BLaER1 (cell line): Measurements from ENCODE around the gene OR52A5.
A peak's percentile ranks its signal among the peaks of the same experiment; 100 is the strongest.
"Not testable (repeated sequence)": the region's sequence is repeated elsewhere in the genome, so short reads cannot be mapped to it uniquely, and the experiment has no call there.

Source experiments
- H3K27ac ChIP-seq: shearing (Covaris generic); formaldehyde crosslinking; 2 replicates; pipeline ENCODE4 v1.8.1; 2022
- H3K27me3 ChIP-seq: shearing (Covaris generic); formaldehyde crosslinking; 2 replicates; pipeline ENCODE4 v1.8.1; 2022
- H3K36me3 ChIP-seq: shearing (Covaris generic); formaldehyde crosslinking; 2 replicates; pipeline ENCODE4 v1.8.1; 2022
- H3K4me1 ChIP-seq: shearing (Covaris generic); formaldehyde crosslinking; 2 replicates; pipeline ENCODE4 v1.8.1; 2022
- H3K4me2 ChIP-seq: shearing (Covaris generic); formaldehyde crosslinking; 2 replicates; pipeline ENCODE4 v1.8.1; 2022
- H3K4me3 ChIP-seq: shearing (Covaris generic); formaldehyde crosslinking; 2 replicates; pipeline ENCODE4 v1.8.1; 2022
- H3K9ac ChIP-seq: shearing (Covaris generic); formaldehyde crosslinking; 2 replicates; pipeline ENCODE4 v1.8.1; 2022
- H3K9me3 ChIP-seq: shearing (Covaris generic); formaldehyde crosslinking; 2 replicates; pipeline ENCODE4 v1.8.1; 2022
- H4K20me1 ChIP-seq: shearing (Covaris generic); formaldehyde crosslinking; 2 replicates; pipeline ENCODE4 v1.8.1; 2022
- Cebpa-rat ChIP-seq: shearing (Covaris generic); IDR thresholded peaks from 2 replicates; pipeline ENCODE4 v1.8.1; 2022

Gene OR52A5

DNA sequence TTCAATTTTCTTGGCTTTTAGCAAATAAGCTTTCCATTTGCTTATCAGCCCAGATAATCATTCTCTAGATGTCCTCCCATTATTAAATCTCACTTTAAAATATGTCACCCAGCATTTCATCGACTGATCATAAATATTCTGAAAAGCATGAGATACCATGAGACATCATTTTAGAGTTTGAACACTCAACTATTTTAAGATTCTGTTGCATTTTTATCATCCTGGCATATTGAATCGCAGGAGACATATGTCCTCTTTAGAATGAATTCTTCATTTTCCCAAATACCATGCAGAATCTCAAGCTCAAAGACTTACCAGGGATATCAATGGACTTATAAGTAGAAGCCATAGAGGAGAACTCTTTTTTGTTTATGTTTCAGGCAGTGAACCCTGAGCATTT lies at the start of gene OR52A5:
Gene OR52A5, minus strand, starts transcription at position 361 of the 400 bp plus-strand sequence. CDS start 5,714 bp downstream, outside the sequence.
- no peak within 1 kb of the TSS for H3K9ac ChIP-seq
- no peak for TF ChIP-seq Cebpa-rat
- H3K27ac ChIP-seq: no peak within 1 kb of the TSS
- H3K9me3 ChIP-seq: no peaks in the 10 kb centered on the region
- no peaks in the 10 kb centered on the region for H3K4me1 ChIP-seq
- no peaks in the 10 kb centered on the region for H3K27me3 ChIP-seq
- H3K36me3 ChIP-seq: no peaks in the 10 kb centered on the region
- no peaks in the 10 kb centered on the region for H4K20me1 ChIP-seq
- no peak within 1 kb of the TSS for H3K4me3 ChIP-seq
- H3K4me2 ChIP-seq: no peak within 1 kb of the TSS

DNA sequence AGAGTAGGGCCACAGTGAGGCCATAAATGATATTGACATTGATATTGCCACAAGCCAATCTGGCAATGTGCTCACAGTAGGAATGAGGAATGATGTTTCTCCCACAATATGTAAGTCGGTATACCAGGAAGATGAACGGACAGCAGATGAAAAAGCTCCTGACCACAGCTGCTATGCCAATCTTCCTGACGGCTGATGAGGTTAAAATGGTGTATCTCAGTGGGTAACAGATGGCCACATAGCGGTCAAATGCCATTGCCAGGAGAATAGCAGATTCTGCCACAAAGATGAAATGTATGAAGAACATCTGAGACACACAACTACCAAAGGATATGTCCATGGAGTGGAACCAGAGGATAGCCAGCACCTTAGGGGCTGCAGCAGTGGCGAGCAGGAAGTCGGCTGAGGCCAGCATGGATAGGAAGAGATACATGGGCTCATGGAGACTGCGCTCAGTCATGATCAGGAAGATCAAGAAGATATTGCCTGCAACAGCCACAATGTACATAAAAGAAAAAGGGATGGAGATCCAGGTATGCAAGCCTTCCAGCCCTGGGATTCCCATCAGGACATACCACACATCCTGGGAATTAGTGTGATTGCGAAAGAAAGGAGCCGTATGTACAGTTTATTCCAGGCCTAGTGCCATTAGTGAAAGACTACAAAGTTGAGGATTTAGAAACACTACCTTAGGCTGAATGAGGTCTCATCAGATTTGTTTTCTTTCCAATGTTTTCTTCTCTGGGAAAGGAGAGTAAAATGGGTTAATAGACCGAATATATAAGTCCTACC lies 40.1 kb upstream of the OR52A5 start:
- Histone ChIP-seq H3K27me3 (no peaks in the 10 kb centered on the region), H3K4me3 (no peak overlapping the region), H3K9me3 (no peaks in the 10 kb centered on the region), H4K20me1 (no peaks in the 10 kb centered on the region), H3K27ac (no peak overlapping the region), H3K36me3 (no peaks in the 10 kb centered on the region), H3K4me1 (no peaks in the 10 kb centered on the region), H3K9ac (no peak overlapping the region), H3K4me2 (no peak overlapping the region)
- TF ChIP-seq Cebpa-rat: 0 out of 2 replicates have a peak, but pooled peaks have one; percentile 22

DNA sequence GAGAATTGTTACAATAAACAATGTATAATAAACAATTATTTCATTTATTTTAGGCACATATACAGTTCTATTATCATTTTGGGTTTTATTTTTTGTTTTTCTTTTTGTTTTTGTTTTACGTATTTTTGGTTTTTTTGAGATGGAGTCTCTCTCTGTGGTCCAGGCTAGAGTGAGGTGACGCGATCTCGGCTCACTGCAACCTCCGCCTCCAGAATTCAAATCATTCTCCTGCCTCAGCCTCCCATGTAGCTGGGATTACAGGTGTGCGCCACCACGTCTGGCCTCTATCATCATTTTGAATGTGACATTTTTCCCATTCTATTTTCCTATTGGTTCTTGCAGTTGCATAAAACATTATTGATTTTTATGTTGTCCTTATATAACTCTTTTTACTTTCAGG lies 36.8 kb upstream of the OR52A5 start:
- no peak overlapping the region for H3K4me2 ChIP-seq
- H3K9ac ChIP-seq: no peak overlapping the region
- H3K4me1 ChIP-seq: no peaks in the 10 kb centered on the region
- H3K27ac ChIP-seq: no peak overlapping the region
- H4K20me1 ChIP-seq: no peaks in the 10 kb centered on the region
- no peaks in the 10 kb centered on the region for H3K9me3 ChIP-seq
- no peak for TF ChIP-seq Cebpa-rat
- H3K4me3 ChIP-seq: no peak overlapping the region
- H3K27me3 ChIP-seq: no peaks in the 10 kb centered on the region
- no peaks in the 10 kb centered on the region for H3K36me3 ChIP-seq

DNA sequence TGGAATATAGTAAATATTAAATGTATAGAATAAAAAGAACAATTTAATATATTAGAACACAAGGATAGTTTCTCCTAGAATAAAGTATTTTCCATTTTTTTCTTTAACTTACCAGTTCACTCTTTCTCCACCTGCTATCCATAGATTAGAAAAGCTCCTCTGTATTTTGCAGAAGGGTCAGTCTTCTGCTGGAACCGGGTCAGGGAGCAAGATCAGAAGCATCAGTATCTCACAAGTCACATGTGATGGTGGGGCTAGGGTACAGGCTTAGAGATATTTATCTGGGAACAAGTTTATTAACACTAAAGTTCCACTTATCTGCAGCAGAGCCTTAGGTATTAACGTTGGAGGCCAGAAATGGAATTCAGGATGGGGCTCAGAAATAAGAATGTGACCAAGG lies 33.7 kb upstream of the OR52A5 start:
- Histone ChIP-seq H3K9ac (no peak overlapping the region), H3K4me1 (no peaks in the 10 kb centered on the region; the same call in 1 of the 2 replicates), H3K4me2 (no peak overlapping the region), H3K4me3 (no peak overlapping the region), H3K27me3 (no peaks in the 10 kb centered on the region), H4K20me1 (no peaks in the 10 kb centered on the region), H3K27ac (no peak overlapping the region), H3K36me3 (no peaks in the 10 kb centered on the region), H3K9me3 (no peaks in the 10 kb centered on the region)
- TF ChIP-seq Cebpa-rat: no peak

DNA sequence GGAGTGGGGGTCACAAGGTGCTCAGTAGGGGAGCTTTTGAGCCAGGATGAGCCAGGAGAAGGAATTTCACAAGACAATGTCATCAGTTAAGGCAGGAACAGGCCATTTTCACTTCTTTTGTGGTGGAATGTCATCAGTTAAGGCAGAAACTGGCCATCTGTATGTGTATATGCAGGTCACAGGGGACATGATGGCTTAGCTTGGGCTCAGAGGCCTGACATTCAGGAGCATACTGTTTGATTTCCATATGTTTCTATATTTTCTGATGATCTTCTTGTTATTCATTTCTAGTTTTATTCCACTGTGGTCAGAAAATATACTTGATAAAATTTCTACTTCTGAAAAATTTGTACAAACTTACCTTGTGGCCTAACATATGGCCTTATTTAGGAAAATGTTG lies 27.7 kb upstream of the OR52A5 start:
- H4K20me1 ChIP-seq, H3K9me3 ChIP-seq, H3K4me1 ChIP-seq, H3K9ac ChIP-seq, H3K36me3 ChIP-seq, H3K27ac ChIP-seq, H3K4me2 ChIP-seq, H3K27me3 ChIP-seq, H3K4me3 ChIP-seq: not testable (repeated sequence)

DNA sequence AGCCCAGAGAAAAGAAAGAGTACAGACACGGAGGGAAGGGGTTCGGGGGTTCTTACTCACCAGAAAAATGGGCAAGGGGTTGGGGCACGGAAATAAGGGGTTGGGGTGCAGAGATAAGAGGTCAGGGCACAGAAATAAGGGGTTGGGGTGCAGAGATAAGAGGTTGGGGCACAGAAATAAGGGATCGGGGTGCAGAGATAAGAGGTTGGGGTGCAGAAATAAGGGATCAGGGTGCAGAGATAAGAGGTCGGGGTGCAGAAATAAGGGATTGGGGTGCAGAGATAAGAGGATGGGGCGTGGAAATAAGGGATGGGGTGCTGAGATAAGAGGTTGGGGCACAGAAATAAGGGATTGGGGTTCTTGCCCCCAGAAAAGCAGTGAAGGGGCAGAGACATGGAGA lies 26.7 kb upstream of the OR52A5 start:
- H3K4me1 ChIP-seq, H3K27me3 ChIP-seq, H3K36me3 ChIP-seq, H3K4me2 ChIP-seq, H3K27ac ChIP-seq, H3K4me3 ChIP-seq, H4K20me1 ChIP-seq, H3K9ac ChIP-seq, H3K9me3 ChIP-seq: not testable (repeated sequence)

DNA sequence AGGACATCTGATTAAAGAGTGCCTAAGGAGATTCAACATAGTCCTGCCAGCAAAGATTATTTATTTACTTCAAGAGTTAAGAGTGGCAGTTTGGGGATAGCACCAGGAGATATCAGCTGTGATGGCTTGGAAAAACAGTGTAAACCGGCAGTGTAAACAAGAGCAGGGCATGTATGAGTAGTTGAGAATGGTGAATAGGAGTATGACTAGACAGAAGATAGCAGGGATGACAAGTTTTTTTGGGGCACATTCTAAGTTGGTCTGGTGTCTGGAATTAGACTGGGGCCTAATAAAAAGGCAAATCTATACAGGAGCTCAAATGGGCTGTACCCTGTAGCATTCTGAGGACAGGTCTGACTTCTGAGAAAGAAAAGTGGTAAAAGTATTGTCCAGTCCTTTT lies 22.9 kb upstream of the OR52A5 start:
- H3K36me3 ChIP-seq, H3K27me3 ChIP-seq, H3K27ac ChIP-seq, H3K4me1 ChIP-seq, H3K4me2 ChIP-seq, H3K9me3 ChIP-seq, H3K9ac ChIP-seq, H4K20me1 ChIP-seq, H3K4me3 ChIP-seq: not testable (repeated sequence)

DNA sequence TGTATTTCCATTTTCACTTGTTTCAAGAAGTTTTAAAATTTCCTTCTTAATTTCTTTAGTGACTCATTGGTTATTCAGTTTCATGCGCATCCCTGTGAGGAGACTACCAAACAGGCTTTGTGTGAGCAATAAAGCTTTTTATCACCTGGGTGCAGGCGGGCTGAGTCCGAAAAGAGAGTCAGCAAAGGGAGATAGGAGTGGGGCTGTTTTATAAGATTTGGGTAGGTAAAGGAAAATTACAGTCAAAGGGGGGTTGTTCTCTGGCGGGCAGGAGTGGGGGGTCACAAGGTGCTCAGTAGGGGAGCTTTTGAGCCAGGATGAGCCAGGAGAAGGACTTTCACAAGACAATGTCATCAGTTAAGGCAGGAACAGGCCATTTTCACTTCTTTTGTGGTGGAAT lies 22.1 kb upstream of the OR52A5 start:
- not testable (repeated sequence) for H3K9me3 ChIP-seq, H3K4me3 ChIP-seq, H3K4me1 ChIP-seq, H3K27ac ChIP-seq, H4K20me1 ChIP-seq, H3K9ac ChIP-seq, H3K36me3 ChIP-seq, H3K4me2 ChIP-seq, H3K27me3 ChIP-seq

DNA sequence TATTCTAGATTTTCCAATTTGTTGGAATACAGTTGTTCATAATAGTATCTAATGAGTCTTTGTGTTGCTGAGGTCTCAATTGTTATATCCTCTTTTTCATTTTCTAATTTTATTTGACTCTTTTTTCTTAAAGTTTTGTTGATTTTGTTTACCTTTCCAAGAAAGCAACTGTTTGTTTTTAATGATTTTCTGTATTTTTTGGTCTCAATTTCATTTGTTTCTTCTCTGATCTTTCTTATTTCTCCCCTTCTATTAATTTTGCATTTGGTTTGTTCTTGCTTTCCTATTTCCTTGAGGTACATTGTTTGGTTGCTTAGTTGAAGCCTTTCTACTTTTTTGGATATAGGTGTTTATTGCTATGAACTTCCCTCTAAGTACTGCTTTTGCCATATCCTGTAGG lies 21.6 kb upstream of the OR52A5 start:
- Histone ChIP-seq H3K27me3 (no peaks in the 10 kb centered on the region), H3K4me3 (no peak overlapping the region), H3K9ac (no peak overlapping the region), H3K4me1 (no peaks in the 10 kb centered on the region), H3K4me2 (no peak overlapping the region), H3K36me3 (no peaks in the 10 kb centered on the region), H4K20me1 (no peaks in the 10 kb centered on the region), H3K27ac (no peak overlapping the region), H3K9me3 (no peaks in the 10 kb centered on the region)
- no peak for TF ChIP-seq Cebpa-rat

DNA sequence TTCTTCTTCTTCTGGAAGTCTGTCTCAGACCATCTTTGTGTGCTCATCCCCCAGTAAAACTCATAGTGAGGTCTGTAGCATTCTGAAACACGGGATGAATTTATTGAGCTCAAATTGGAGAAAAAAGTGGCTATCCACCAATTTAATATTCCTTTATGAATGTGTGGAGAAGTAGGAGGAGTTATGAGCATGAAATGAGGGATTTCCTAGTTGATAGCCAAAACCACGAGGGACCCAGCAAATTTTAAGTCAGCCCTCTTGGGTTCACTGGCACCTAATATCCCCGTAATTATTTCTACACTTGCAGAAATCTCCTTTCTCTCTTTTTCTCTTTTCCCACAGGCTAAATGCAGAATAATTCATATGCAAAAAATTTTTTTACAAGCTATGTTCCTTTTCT lies 16.5 kb upstream of the OR52A5 start, which contains the start of gene OR52A1:
Gene OR52A1, minus strand, starts transcription at position 101 of the 400 bp plus-strand sequence. CDS start 2,388 bp downstream, outside the sequence.
- H3K36me3 ChIP-seq: no peaks in the 10 kb centered on the region
- H3K9me3 ChIP-seq: no peaks in the 10 kb centered on the region
- H3K4me2 ChIP-seq: no peak within 1 kb of the TSS
- H3K4me3 ChIP-seq: no peak within 1 kb of the TSS
- H3K27me3 ChIP-seq: no peaks in the 10 kb centered on the region
- H3K9ac ChIP-seq: no peak within 1 kb of the TSS
- no peak for TF ChIP-seq Cebpa-rat
- H4K20me1 ChIP-seq: no peaks in the 10 kb centered on the region
- H3K27ac ChIP-seq: no peak within 1 kb of the TSS
- no peaks in the 10 kb centered on the region for H3K4me1 ChIP-seq
